Body of pancreas (tissue), 4 donors: ENCODE data around the gene AQP6.

Experiments used
- CTCF ChIP-seq, 7 experiments: fragments of 450-650 bp in 4 of 7; fragments of 200-600 bp in 3 of 7; sonication (generic) in 3 of 7; IDR thresholded peaks; one replicate each; pipeline ENCODE4 v1.5.1; 2016 to 2019; ENCODE audit warnings: antibody characterized with exemption in 7 of 7
- POLR2A ChIP-seq, 3 donors: fragments of 450-650 bp; IDR thresholded peaks; one replicate each; pipeline ENCODE4 v1.6.1; 2016; ENCODE audit warnings: antibody characterized with exemption in 3 of 3, mild to moderate bottlenecking in 2 of 3

- no peak for TF ChIP-seq CTCF (IDR thresholded peaks at IDR 0.05)
- TF ChIP-seq POLR2A (IDR thresholded peaks at IDR 0.05), result no peak
These were observed 31.9 kb downstream of the AQP6 start for GRCh38 chr12:50004696-50005095.
